IPS-20b (cell line): ENCODE results near the gene PRRT1B.

Experiments used
- H3K27ac ChIP-seq: one replicate; pipeline ENCODE4 v1.5.1; 2013; ENCODE audit warnings: low read length
- H3K27me3 ChIP-seq: 2 replicates; pipeline ENCODE4 v1.6.1; 2013; ENCODE audit warnings: mild to moderate bottlenecking, low read length, inconsistent platforms; ENCODE audit not compliant: insufficient read depth
- H3K36me3 ChIP-seq: 2 replicates; pipeline ENCODE4 v1.6.1; 2013; ENCODE audit warnings: low read depth, mild to moderate bottlenecking, inconsistent platforms, low read length, moderate library complexity; ENCODE audit not compliant: insufficient read depth
- H3K4me1 ChIP-seq: 2 replicates; pipeline ENCODE4 v1.6.1; 2013; ENCODE audit warnings: mild to moderate bottlenecking, control low read depth, inconsistent platforms, low read length, moderate library complexity; ENCODE audit not compliant: insufficient read depth
- H3K4me3 ChIP-seq: 2 replicates; pipeline ENCODE4 v1.5.1; 2013; ENCODE audit warnings: mild to moderate bottlenecking, low read length, inconsistent platforms
- H3K9ac ChIP-seq: 2 replicates; pipeline ENCODE4 v1.6.1; 2013; ENCODE audit warnings: low read depth, mild to moderate bottlenecking, inconsistent platforms, low read length, moderate library complexity
- H3K9me3 ChIP-seq: 2 replicates; pipeline ENCODE4 v1.6.1; 2013; ENCODE audit warnings: mild to moderate bottlenecking, low read depth, low read length, inconsistent platforms; ENCODE audit not compliant: insufficient read depth

Gene PRRT1B

GRCh38 chr9:131595696-131596429, 50.5 kb downstream of the PRRT1B start:
- no peak overlapping the region for H3K27ac ChIP-seq

DNA sequence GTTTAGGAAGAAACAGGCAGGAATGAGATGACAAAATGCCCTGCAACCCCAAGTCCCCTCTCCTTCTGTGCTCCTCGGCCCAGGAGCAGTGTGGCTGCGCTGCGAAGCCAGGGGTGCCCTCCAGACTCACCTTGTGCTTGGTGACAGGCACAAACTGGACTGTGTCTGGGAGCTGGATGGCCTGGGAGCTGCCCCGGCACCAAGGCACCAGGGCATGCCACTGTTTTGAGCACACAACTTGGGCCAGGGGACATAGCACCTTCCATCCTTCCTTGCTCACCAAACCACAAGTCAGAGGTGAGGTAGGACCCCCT, 51.1 kb downstream of the PRRT1B start:
- no peaks in the 10 kb centered on the region for H3K27me3 ChIP-seq
- no peak overlapping the region for H3K4me3 ChIP-seq
- H3K4me1 ChIP-seq = no peaks in the 10 kb centered on the region
- peaks cover 35% of the 10 kb centered on the region for H3K36me3 ChIP-seq
- no peak overlapping the region for H3K9ac ChIP-seq
- H3K9me3 ChIP-seq = no peaks in the 10 kb centered on the region
- H3K27ac ChIP-seq = no peak overlapping the region

More at GRCh38 chr9:131595696-131596429, 50.5 kb downstream of the PRRT1B start:
- H3K36me3 ChIP-seq = peaks cover 35% of the 10 kb centered on the region
- no peak overlapping the region for H3K4me3 ChIP-seq
- H3K27me3 ChIP-seq = no peaks in the 10 kb centered on the region
- no peak overlapping the region for H3K9ac ChIP-seq
- H3K9me3 ChIP-seq = no peaks in the 10 kb centered on the region
- no peaks in the 10 kb centered on the region for H3K4me1 ChIP-seq

- Histone ChIP-seq H3K36me3 (peaks cover 35% of the 10 kb centered on the region), H3K4me3 (no peak overlapping the region), H3K9me3 (no peaks in the 10 kb centered on the region), H3K27ac (no peak overlapping the region), H3K4me1 (no peaks in the 10 kb centered on the region), H3K9ac (no peak overlapping the region), H3K27me3 (no peaks in the 10 kb centered on the region)
Measured at GRCh38 chr9:131597246-131597645, 51.9 kb downstream of the PRRT1B start.

- H3K36me3 ChIP-seq = peaks cover 35% of the 10 kb centered on the region
- H3K9me3 ChIP-seq = no peaks in the 10 kb centered on the region
- H3K4me1 ChIP-seq = no peaks in the 10 kb centered on the region
- H3K27ac ChIP-seq = no peak overlapping the region
- no peaks in the 10 kb centered on the region for H3K27me3 ChIP-seq
- H3K9ac ChIP-seq = no peak overlapping the region
- no peak overlapping the region for H3K4me3 ChIP-seq
Measured at GRCh38 chr9:131598121-131598520, 52.8 kb downstream of the PRRT1B start.

GRCh38 chr9:131601683-131602181, 56.4 kb downstream of the PRRT1B start:
- Histone ChIP-seq H3K27ac (no peak overlapping the region), H3K27me3 (no peaks in the 10 kb centered on the region), H3K9ac (no peak overlapping the region), H3K4me3 (no peak overlapping the region), H3K9me3 (no peaks in the 10 kb centered on the region), H3K36me3 (peaks cover 21% of the 10 kb centered on the region), H3K4me1 (no peaks in the 10 kb centered on the region)

- Histone ChIP-seq H3K4me1 (peaks cover 5% of the 10 kb centered on the region), H3K9me3 (no peaks in the 10 kb centered on the region), H3K4me3 (no peak overlapping the region), H3K27ac (no peak overlapping the region), H3K9ac (no peak overlapping the region), H3K27me3 (no peaks in the 10 kb centered on the region), H3K36me3 (peaks cover 7% of the 10 kb centered on the region)
Measured at GRCh38 chr9:131603199-131603598, 57.9 kb downstream of the PRRT1B start.

DNA sequence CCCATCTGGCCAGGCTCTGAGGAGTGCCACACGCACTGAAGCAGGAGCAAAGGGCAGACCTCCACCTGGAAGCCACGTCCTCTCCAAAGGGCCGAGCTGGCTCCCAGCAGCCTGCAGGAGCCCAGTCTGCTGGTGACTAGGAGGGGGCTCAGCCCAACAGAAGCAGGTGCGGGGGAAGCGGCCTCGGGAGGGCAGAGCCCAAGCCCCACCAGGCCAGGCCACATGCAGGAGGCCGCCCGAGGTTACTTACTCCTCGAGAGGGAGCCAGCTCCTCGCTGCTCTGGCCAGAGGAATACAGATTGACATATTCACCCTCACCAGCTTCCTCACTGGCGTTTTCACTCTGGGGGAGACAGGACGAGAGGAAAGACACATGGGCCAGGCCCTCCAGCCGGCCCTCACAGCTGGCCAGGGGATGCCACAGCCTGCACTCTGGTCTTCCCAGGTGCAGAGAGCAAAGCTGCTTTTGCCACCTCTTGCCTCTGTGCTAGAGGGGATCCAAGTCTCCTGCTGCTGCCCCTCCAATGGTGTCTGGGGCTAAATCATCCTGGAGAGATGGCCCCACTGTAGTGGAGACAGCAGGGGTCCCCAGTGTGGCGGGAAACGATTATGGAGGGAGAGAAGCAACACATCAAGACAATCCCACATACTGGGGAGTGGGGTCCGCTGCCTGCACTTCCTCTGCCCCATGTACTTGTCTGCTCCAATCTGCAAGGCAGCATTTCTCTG, 58.6 kb downstream of the PRRT1B start:
- Histone ChIP-seq H3K36me3 (peaks cover 3% of the 10 kb centered on the region; the same call in 1 of the 2 replicates), H3K27me3 (no peaks in the 10 kb centered on the region), H3K4me3 (no peak overlapping the region), H3K9me3 (no peaks in the 10 kb centered on the region), H3K4me1 (peaks cover 12% of the 10 kb centered on the region), H3K27ac (no peak overlapping the region), H3K9ac (no peak overlapping the region)

GRCh38 chr9:131605770-131606590, 60.7 kb downstream of the PRRT1B start:
- peaks cover 5% of the 10 kb centered on the region; the same call in 1 of the 2 replicates for H3K36me3 ChIP-seq
- H3K4me1 ChIP-seq = peaks cover 26% of the 10 kb centered on the region
- no peaks in the 10 kb centered on the region for H3K9me3 ChIP-seq
- H3K9ac ChIP-seq = no peak overlapping the region
- H3K4me3 ChIP-seq = no peak overlapping the region
- no peaks in the 10 kb centered on the region for H3K27me3 ChIP-seq
- H3K27ac ChIP-seq = no peak overlapping the region

- H3K36me3 ChIP-seq = peaks cover 9% of the 10 kb centered on the region; the same call in 1 of the 2 replicates
- H3K27me3 ChIP-seq = no peaks in the 10 kb centered on the region
- H3K4me1 ChIP-seq = peaks cover 26% of the 10 kb centered on the region
- H3K4me3 ChIP-seq = no peak overlapping the region
- H3K9me3 ChIP-seq = no peaks in the 10 kb centered on the region
- H3K27ac ChIP-seq = no peak overlapping the region
- H3K9ac ChIP-seq = no peak overlapping the region
Measured at GRCh38 chr9:131606896-131607567, 61.7 kb downstream of the PRRT1B start.

DNA sequence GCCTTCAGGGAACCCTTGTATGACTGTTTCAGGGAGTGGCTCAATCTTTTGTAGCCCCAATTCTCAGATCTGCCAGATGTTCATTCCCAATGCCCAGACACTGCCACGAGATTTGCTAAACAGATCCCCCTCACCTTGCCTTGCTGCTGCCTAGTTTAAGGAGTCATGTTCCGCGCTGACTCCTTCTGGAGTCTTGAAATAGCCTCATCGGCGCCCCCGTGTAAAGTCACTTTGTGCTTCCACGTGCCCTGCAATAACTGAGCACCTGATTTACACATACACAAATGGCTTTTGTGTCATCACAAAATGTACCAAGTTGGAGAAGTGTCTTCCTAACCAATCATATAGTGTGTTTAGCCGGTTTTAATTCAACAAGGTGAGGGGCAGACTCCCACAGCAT, 62.3 kb downstream of the PRRT1B start:
- Histone ChIP-seq H3K9ac (peak overlapping the region; percentile 78; the same call in 1 of the 2 replicates), H3K9me3 (no peaks in the 10 kb centered on the region), H3K27me3 (no peaks in the 10 kb centered on the region), H3K4me1 (peaks cover 26% of the 10 kb centered on the region), H3K4me3 (no peak overlapping the region), H3K36me3 (peaks cover 14% of the 10 kb centered on the region; the same call in 1 of the 2 replicates), H3K27ac (peak overlapping the region; percentile 81)

GRCh38 chr9:131608493-131609037, 63.2 kb downstream of the PRRT1B start:
- Histone ChIP-seq H3K27me3 (no peaks in the 10 kb centered on the region), H3K9me3 (no peaks in the 10 kb centered on the region), H3K9ac (peak overlapping the region; percentile 78; the same call in 1 of the 2 replicates), H3K27ac (peak overlapping the region; percentile 81), H3K4me3 (peak overlapping the region; percentile 25; the same call in 1 of the 2 replicates), H3K4me1 (peaks cover 26% of the 10 kb centered on the region), H3K36me3 (peaks cover 14% of the 10 kb centered on the region; the same call in 1 of the 2 replicates)
